ES-I3 (cell line): ENCODE results near the gene CBX7.
A peak's percentile ranks its signal among the peaks of the same experiment; 100 is the strongest.
"Not testable (repeated sequence)": the region's sequence is repeated elsewhere in the genome, so short reads cannot be mapped to it uniquely, and the experiment has no call there.

Source experiments
- H3K36me3 ChIP-seq: 2 replicates; pipeline ENCODE4 v1.6.1; 2013; ENCODE audit warnings: mild to moderate bottlenecking, low read length, control low read depth, moderate library complexity; ENCODE audit not compliant: insufficient read depth
- H3K4me1 ChIP-seq: 2 replicates; pipeline ENCODE4 v1.6.1; 2013; ENCODE audit warnings: mild to moderate bottlenecking, control low read depth, low read length; ENCODE audit not compliant: insufficient read depth
- H3K9ac ChIP-seq: 2 replicates; pipeline ENCODE4 v1.6.1; 2013; ENCODE audit warnings: low read depth, mild to moderate bottlenecking, low read length, moderate library complexity
- H3K9me3 ChIP-seq: 2 replicates; pipeline ENCODE4 v1.6.1; 2013; ENCODE audit warnings: mild to moderate bottlenecking, low read length, moderate library complexity; ENCODE audit not compliant: control insufficient read depth, insufficient read depth

The CBX7 gene

GRCh38 chr22:39169797-39170466, 17.5 kb upstream of the CBX7 start:
- no peaks in the 10 kb centered on the region for H3K9me3 ChIP-seq
- H3K9ac ChIP-seq: no peak overlapping the region
- no peaks in the 10 kb centered on the region for H3K36me3 ChIP-seq
- H3K4me1 ChIP-seq: peaks cover 50% of the 10 kb centered on the region

GRCh38 chr22:39166547-39166946, 14.1 kb upstream of the CBX7 start:
- peaks cover 23% of the 10 kb centered on the region; the same call in 1 of the 2 replicates for H3K4me1 ChIP-seq
- H3K9me3 ChIP-seq: no peaks in the 10 kb centered on the region
- H3K9ac ChIP-seq: no peak overlapping the region
- no peaks in the 10 kb centered on the region for H3K36me3 ChIP-seq

- H3K4me1 ChIP-seq: not testable (repeated sequence)
These were observed 3.6 kb upstream of the CBX7 start for GRCh38 chr22:39156093-39156492.

GRCh38 chr22:39155421-39155820, 2.9 kb upstream of the CBX7 start:
- no peaks in the 10 kb centered on the region for H3K4me1 ChIP-seq
- H3K36me3 ChIP-seq: no peaks in the 10 kb centered on the region
- no peaks in the 10 kb centered on the region for H3K9me3 ChIP-seq
- no peak overlapping the region for H3K9ac ChIP-seq

More at GRCh38 chr22:39156093-39156492, 3.6 kb upstream of the CBX7 start:
- not testable (repeated sequence) for H3K9me3 ChIP-seq, H3K9ac ChIP-seq, H3K36me3 ChIP-seq

- peaks cover 20% of the 10 kb centered on the region for H3K4me1 ChIP-seq
- H3K9me3 ChIP-seq: no peaks in the 10 kb centered on the region
- peak overlapping the region; percentile 64 for H3K9ac ChIP-seq
- no peaks in the 10 kb centered on the region for H3K36me3 ChIP-seq
These were observed 789 bp upstream of the CBX7 start for GRCh38 chr22:39153220-39153717.

GRCh38 chr22:39152024-39152510, 413 bp downstream of the CBX7 start:
- Histone ChIP-seq H3K9me3 (no peaks in the 10 kb centered on the region), H3K9ac (peak overlapping the region; percentile 56), H3K4me1 (peaks cover 25% of the 10 kb centered on the region), H3K36me3 (no peaks in the 10 kb centered on the region)

GRCh38 chr22:39151329-39151975, 1.0 kb downstream of the CBX7 start:
- H3K4me1 ChIP-seq: peaks cover 25% of the 10 kb centered on the region
- no peaks in the 10 kb centered on the region for H3K9me3 ChIP-seq
- H3K9ac ChIP-seq: peak overlapping the region; percentile 56; the same call in 1 of the 2 replicates
- H3K36me3 ChIP-seq: no peaks in the 10 kb centered on the region

GRCh38 chr22:39150848-39151215, 1.6 kb downstream of the CBX7 start:
- H3K9me3 ChIP-seq: no peaks in the 10 kb centered on the region
- H3K36me3 ChIP-seq: no peaks in the 10 kb centered on the region
- H3K9ac ChIP-seq: no peak overlapping the region
- peaks cover 25% of the 10 kb centered on the region for H3K4me1 ChIP-seq

- no peaks in the 10 kb centered on the region for H3K36me3 ChIP-seq
- no peaks in the 10 kb centered on the region for H3K9me3 ChIP-seq
- H3K4me1 ChIP-seq: peaks cover 25% of the 10 kb centered on the region
- no peak overlapping the region for H3K9ac ChIP-seq
These were observed 2.3 kb downstream of the CBX7 start for GRCh38 chr22:39149915-39150847.

- Histone ChIP-seq H3K4me1 (peaks cover 29% of the 10 kb centered on the region), H3K9ac (no peak overlapping the region), H3K36me3 (no peaks in the 10 kb centered on the region), H3K9me3 (no peaks in the 10 kb centered on the region)
These were observed 3.5 kb downstream of the CBX7 start for GRCh38 chr22:39148727-39149535.

GRCh38 chr22:39148026-39148726, 4.3 kb downstream of the CBX7 start:
- Histone ChIP-seq H3K36me3 (no peaks in the 10 kb centered on the region), H3K9me3 (no peaks in the 10 kb centered on the region), H3K9ac (no peak overlapping the region), H3K4me1 (peaks cover 34% of the 10 kb centered on the region)

- peaks cover 34% of the 10 kb centered on the region for H3K4me1 ChIP-seq
- H3K9me3 ChIP-seq: no peaks in the 10 kb centered on the region
- no peaks in the 10 kb centered on the region for H3K36me3 ChIP-seq
- H3K9ac ChIP-seq: no peak overlapping the region
These were observed 5.0 kb downstream of the CBX7 start for GRCh38 chr22:39147335-39148025.
